ENCODE data around the gene MAEL.

The MAEL gene

DNA sequence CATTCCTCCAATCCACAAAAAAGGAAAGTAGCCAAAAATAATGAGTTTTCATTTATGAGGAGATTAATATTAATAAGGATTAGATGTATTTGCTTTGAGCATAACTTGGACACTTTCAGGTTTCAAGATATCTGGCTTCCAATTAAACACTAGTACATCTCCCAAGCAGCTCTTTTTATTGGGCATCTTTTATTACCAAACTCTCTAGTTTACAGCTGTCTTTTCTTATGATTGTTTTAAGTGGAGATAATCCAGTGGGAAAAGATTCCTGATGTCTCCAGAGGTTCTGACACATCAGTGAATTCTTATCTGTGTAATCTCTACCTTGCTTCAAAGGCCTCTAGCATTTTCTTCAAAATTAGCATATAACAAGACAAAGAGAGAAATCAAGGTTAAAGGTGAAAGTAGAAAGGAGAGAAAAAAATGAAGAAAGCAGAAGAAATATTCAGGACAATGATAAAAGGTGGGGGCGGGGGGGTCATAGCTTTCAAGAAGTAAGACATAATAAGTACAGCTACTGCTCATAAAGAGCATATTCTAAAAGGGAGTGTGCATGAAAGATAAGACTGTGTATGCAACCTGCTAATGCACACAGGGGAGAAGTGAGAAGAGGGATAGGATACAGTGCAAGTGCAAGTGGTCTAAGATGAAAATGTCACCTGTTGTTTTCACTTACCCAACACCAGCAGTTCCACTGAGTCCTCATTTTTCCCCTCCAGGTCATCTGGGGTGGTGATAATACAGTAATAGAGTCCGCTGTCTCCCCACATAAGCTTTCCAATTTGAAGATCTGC, 32.8 kb upstream of the MAEL start:
- H3K27ac ChIP-seq: no peak overlapping the region
- no peaks in the 10 kb centered on the region for H3K27me3 ChIP-seq (ENCODE audit: control insufficient read depth, insufficient read depth, low read length)
- H3K36me3 ChIP-seq (ENCODE audit: control insufficient read depth, insufficient read depth, low read length): no peaks in the 10 kb centered on the region
- no peaks in the 10 kb centered on the region for H3K9me3 ChIP-seq (ENCODE audit: control insufficient read depth, low read length)
- H3K4me3 ChIP-seq (ENCODE audit: low read depth, low read length): no peak overlapping the region
- H3K4me1 ChIP-seq: no peaks in the 10 kb centered on the region
- no peak overlapping the region for H3K4me2 ChIP-seq (ENCODE audit: low read length)
- H3K79me2 ChIP-seq: no peaks in the 10 kb centered on the region
- TF ChIP-seq, protein P1, sequence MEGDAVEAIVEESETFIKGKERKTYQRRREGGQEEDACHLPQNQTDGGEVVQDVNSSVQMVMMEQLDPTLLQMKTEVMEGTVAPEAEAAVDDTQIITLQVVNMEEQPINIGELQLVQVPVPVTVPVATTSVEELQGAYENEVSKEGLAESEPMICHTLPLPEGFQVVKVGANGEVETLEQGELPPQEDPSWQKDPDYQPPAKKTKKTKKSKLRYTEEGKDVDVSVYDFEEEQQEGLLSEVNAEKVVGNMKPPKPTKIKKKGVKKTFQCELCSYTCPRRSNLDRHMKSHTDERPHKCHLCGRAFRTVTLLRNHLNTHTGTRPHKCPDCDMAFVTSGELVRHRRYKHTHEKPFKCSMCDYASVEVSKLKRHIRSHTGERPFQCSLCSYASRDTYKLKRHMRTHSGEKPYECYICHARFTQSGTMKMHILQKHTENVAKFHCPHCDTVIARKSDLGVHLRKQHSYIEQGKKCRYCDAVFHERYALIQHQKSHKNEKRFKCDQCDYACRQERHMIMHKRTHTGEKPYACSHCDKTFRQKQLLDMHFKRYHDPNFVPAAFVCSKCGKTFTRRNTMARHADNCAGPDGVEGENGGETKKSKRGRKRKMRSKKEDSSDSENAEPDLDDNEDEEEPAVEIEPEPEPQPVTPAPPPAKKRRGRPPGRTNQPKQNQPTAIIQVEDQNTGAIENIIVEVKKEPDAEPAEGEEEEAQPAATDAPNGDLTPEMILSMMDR (IDR thresholded peaks at IDR 0.05): no peak
- no peak overlapping the region for H3K9ac ChIP-seq
- H2AFZ ChIP-seq: no peak overlapping the region

DNA sequence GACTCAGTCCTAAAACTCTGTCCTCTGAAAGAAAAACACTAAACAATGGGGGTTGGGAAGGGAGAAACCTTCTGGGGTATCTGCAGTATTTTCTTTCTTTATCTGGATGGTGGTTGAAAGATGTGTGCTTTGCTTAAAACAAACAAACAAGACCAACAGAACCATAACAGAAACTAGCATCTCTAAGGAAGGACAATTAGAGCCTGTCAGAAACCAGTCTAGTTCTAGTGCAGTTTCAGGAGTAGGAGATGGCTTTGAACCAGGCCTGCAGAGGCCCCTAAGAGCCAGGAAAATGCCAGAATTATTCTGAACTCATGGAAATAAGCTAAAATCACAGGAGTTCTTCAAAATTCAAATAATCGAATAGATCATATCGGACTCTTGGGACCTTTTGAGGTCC, 32.2 kb upstream of the MAEL start:
- no peaks in the 10 kb centered on the region for H3K27me3 ChIP-seq (ENCODE audit: control insufficient read depth, insufficient read depth, low read length)
- no peak overlapping the region for H3K27ac ChIP-seq
- no peaks in the 10 kb centered on the region for H3K4me1 ChIP-seq
- H2AFZ ChIP-seq: no peak overlapping the region
- no peak overlapping the region for H3K4me3 ChIP-seq (ENCODE audit: low read depth, low read length)
- H3K9me3 ChIP-seq (ENCODE audit: control insufficient read depth, low read length): no peaks in the 10 kb centered on the region
- H3K79me2 ChIP-seq: no peaks in the 10 kb centered on the region
- H3K36me3 ChIP-seq (ENCODE audit: control insufficient read depth, insufficient read depth, low read length): no peaks in the 10 kb centered on the region
- no peak overlapping the region for H3K9ac ChIP-seq
- no peak overlapping the region for H3K4me2 ChIP-seq (ENCODE audit: low read length)
- TF ChIP-seq, protein P1 (IDR thresholded peaks at IDR 0.05): no peak

DNA sequence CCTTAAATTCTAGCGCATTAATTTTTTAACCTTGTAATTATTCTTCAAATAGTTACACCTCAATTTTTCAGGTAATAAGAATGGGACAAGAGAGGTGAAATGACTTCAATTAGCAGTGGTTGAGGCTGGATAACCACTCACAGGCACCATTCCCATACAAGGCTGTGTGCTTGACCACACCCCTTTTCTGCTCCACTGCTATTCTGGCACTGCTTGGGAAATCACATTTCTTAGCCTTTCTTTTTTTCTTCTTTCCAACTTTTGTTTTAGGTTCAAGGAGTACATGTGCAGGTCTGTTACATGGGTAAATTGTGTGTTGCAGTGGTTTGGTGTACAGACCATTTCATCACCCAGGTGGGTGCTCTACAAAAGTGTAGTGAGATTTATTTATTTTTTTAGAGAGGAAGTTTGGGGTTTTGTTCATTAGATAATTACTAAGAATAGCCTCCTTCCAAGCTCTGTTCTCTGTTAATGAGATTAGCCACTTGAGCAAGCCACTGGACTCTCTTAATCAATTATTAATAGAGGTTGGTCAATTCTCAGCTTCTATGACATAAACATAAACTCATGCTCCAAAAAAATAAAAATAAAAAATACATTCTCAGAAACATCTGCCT, 28.1 kb upstream of the MAEL start:
- Histone ChIP-seq H3K4me3 (ENCODE audit: low read depth, low read length) (no peak overlapping the region), H3K27me3 (ENCODE audit: control insufficient read depth, insufficient read depth, low read length) (no peaks in the 10 kb centered on the region), H2AFZ (no peak overlapping the region), H3K9me3 (ENCODE audit: control insufficient read depth, low read length) (no peaks in the 10 kb centered on the region), H3K27ac (no peak overlapping the region), H3K79me2 (no peaks in the 10 kb centered on the region), H3K4me2 (ENCODE audit: low read length) (no peak overlapping the region), H3K4me1 (no peaks in the 10 kb centered on the region), H3K9ac (no peak overlapping the region), H3K36me3 (ENCODE audit: control insufficient read depth, insufficient read depth, low read length) (no peaks in the 10 kb centered on the region)
- TF ChIP-seq, protein P1 (IDR thresholded peaks at IDR 0.05): no peak

- Histone ChIP-seq H3K79me2 (no peaks in the 10 kb centered on the region), H3K36me3 (ENCODE audit: control insufficient read depth, insufficient read depth, low read length) (no peaks in the 10 kb centered on the region), H3K27me3 (ENCODE audit: control insufficient read depth, insufficient read depth, low read length) (peaks cover 2% of the 10 kb centered on the region), H3K27ac (no peak overlapping the region), H3K9me3 (ENCODE audit: control insufficient read depth, low read length) (no peaks in the 10 kb centered on the region), H3K9ac (no peak overlapping the region), H3K4me2 (ENCODE audit: low read length) (no peak overlapping the region), H3K4me1 (no peaks in the 10 kb centered on the region), H2AFZ (no peak overlapping the region), H3K4me3 (ENCODE audit: low read depth, low read length) (no peak overlapping the region)
- TF ChIP-seq, protein P1 (IDR thresholded peaks at IDR 0.05): no peak
Measured at GRCh38 chr1:166969074-166969677, 19.9 kb upstream of the MAEL start.

All from parathyroid adenoma (tissue), 2 donors.